Immature natural killer cell (primary cell): Measurements from ENCODE around the gene LINGO1. TPM values are rescaled to one million over a fixed set of nuclear protein-coding genes. Genes with fewer than 3 reads are reported as not detected.

Experiments used
- DNase-seq, 3 donors: peaks; one replicate each; pipeline ENCODE4 v3.0.0; 2022; ENCODE audit warnings: mixed read lengths in 1 of 3
- H3K27ac Mint-ChIP-seq, 6 donors: one replicate each; pipeline ENCODE4 v1.8.0; 2020; ENCODE audit warnings: mixed read lengths in 6 of 6, mild to moderate bottlenecking in 5 of 6, inconsistent platforms in 4 of 6, moderate library complexity in 3 of 6
- H3K27me3 Mint-ChIP-seq, 3 donors: one replicate each; pipeline ENCODE4 v1.8.0; 2020 to 2021; ENCODE audit warnings: low read depth in 3 of 3, mild to moderate bottlenecking in 3 of 3, mixed read lengths in 3 of 3, moderate library complexity in 3 of 3, inconsistent platforms in 1 of 3
- H3K36me3 Mint-ChIP-seq, 3 donors: one replicate each; pipeline ENCODE4 v1.8.0; 2020; ENCODE audit warnings: mixed read lengths in 3 of 3, inconsistent platforms in 2 of 3, mild to moderate bottlenecking in 2 of 3
- H3K4me1 Mint-ChIP-seq, 2 donors: one replicate each; pipeline ENCODE4 v1.8.0; 2020; ENCODE audit warnings: inconsistent platforms in 2 of 2, mild to moderate bottlenecking in 2 of 2, mixed read lengths in 2 of 2, moderate library complexity in 1 of 2
- H3K4me3 Mint-ChIP-seq, 5 donors: one replicate each; pipeline ENCODE4 v1.8.0; 2020; ENCODE audit warnings: mild to moderate bottlenecking in 5 of 5, mixed read lengths in 5 of 5, inconsistent platforms in 3 of 5, moderate library complexity in 3 of 5
- H3K9me3 Mint-ChIP-seq, 6 donors: one replicate each; pipeline ENCODE4 v1.8.0; 2020; ENCODE audit warnings: mild to moderate bottlenecking in 6 of 6, mixed read lengths in 6 of 6, inconsistent platforms in 4 of 6, moderate library complexity in 3 of 6
- polyA plus RNA-seq, 3 donors: library from polyadenylated mRNA; unstranded; fragments of 300-500 nt; fragmentation: Illumina TruSeq; gene quantifications; one replicate each; pipeline ENCODE4 v1.2.3, GENCODE V29; 2021

The LINGO1 gene
- polyA plus RNA-seq, 3 donors from 2014 or later = not detected

- Mint-ChIP-seq H3K4me1 (no peaks in the 10 kb centered on the region), H3K27me3 (peaks cover 0 to 5% (median 2%) of the 10 kb centered on the region in 3 donors), H3K27ac (no peak overlapping the region), H3K9me3 (no peaks in the 10 kb centered on the region), H3K4me3 (no peak overlapping the region), H3K36me3 (no peaks in the 10 kb centered on the region)
- no peak for DNase-seq
Measured at GRCh38 chr15:77597804-77598453, 34.8 kb downstream of the LINGO1 start.

- Mint-ChIP-seq H3K36me3 (no peaks in the 10 kb centered on the region), H3K4me1 (no peaks in the 10 kb centered on the region), H3K9me3 (no peaks in the 10 kb centered on the region), H3K27ac (no peak overlapping the region), H3K27me3 (peaks cover 0 to 6% (median 2%) of the 10 kb centered on the region in 3 donors), H3K4me3 (no peak overlapping the region)
- DNase-seq = no peak
Measured at GRCh38 chr15:77596821-77597803, 35.6 kb downstream of the LINGO1 start.

- no peaks in the 10 kb centered on the region for H3K4me1 Mint-ChIP-seq
- H3K4me3 Mint-ChIP-seq = no peak overlapping the region
- H3K27ac Mint-ChIP-seq = no peak overlapping the region
- H3K27me3 Mint-ChIP-seq = peaks cover 0 to 4% (median 4%) of the 10 kb centered on the region in 3 donors
- H3K9me3 Mint-ChIP-seq = no peaks in the 10 kb centered on the region
- H3K36me3 Mint-ChIP-seq = no peaks in the 10 kb centered on the region
- no peak for DNase-seq
Measured at GRCh38 chr15:77595231-77595630, 37.5 kb downstream of the LINGO1 start.

GRCh38 chr15:77592758-77593157 is 40.0 kb downstream of the LINGO1 start:
- Mint-ChIP-seq H3K36me3 (no peaks in the 10 kb centered on the region), H3K27me3 (peaks cover 2 to 4% (median 2%) of the 10 kb centered on the region in 3 donors), H3K27ac (no peak overlapping the region), H3K4me3 (no peak overlapping the region), H3K9me3 (no peaks in the 10 kb centered on the region), H3K4me1 (no peaks in the 10 kb centered on the region)
- no peak for DNase-seq

- no peaks in the 10 kb centered on the region for H3K36me3 Mint-ChIP-seq
- H3K27ac Mint-ChIP-seq = no peak overlapping the region
- H3K9me3 Mint-ChIP-seq = no peaks in the 10 kb centered on the region
- H3K4me3 Mint-ChIP-seq = no peak overlapping the region
- peaks cover 2 to 4% (median 2%) of the 10 kb centered on the region in 3 donors for H3K27me3 Mint-ChIP-seq
- H3K4me1 Mint-ChIP-seq = no peaks in the 10 kb centered on the region
- no peak for DNase-seq
Measured at GRCh38 chr15:77591968-77592613, 40.6 kb downstream of the LINGO1 start.

- H3K4me3 Mint-ChIP-seq = no peak overlapping the region
- no peaks in the 10 kb centered on the region for H3K36me3 Mint-ChIP-seq
- H3K27me3 Mint-ChIP-seq = peaks cover 2 to 4% (median 2%) of the 10 kb centered on the region in 3 donors
- H3K9me3 Mint-ChIP-seq = no peaks in the 10 kb centered on the region
- H3K4me1 Mint-ChIP-seq = no peaks in the 10 kb centered on the region
- H3K27ac Mint-ChIP-seq = no peak overlapping the region
- DNase-seq = no peak
Measured at GRCh38 chr15:77589839-77590238, 42.9 kb downstream of the LINGO1 start.

- peaks cover 2 to 4% (median 2%) of the 10 kb centered on the region in 3 donors for H3K27me3 Mint-ChIP-seq
- no peak overlapping the region for H3K27ac Mint-ChIP-seq
- H3K4me3 Mint-ChIP-seq = no peak overlapping the region
- no peak for DNase-seq
- H3K4me1 Mint-ChIP-seq = no peaks in the 10 kb centered on the region
- H3K9me3 Mint-ChIP-seq = no peaks in the 10 kb centered on the region
- H3K36me3 Mint-ChIP-seq = no peaks in the 10 kb centered on the region
Measured at GRCh38 chr15:77588126-77588525, 44.6 kb downstream of the LINGO1 start.

- DNase-seq = no peak
- H3K36me3 Mint-ChIP-seq = no peaks in the 10 kb centered on the region
- no peaks in the 10 kb centered on the region for H3K4me1 Mint-ChIP-seq
- H3K9me3 Mint-ChIP-seq = no peaks in the 10 kb centered on the region
- H3K27ac Mint-ChIP-seq = no peak overlapping the region
- H3K27me3 Mint-ChIP-seq = peaks cover 0 to 2% (median 0%) of the 10 kb centered on the region in 3 donors
- H3K4me3 Mint-ChIP-seq = no peak overlapping the region
Measured at GRCh38 chr15:77584691-77585090, 48.0 kb downstream of the LINGO1 start.

GRCh38 chr15:77584201-77584600 is 48.5 kb downstream of the LINGO1 start:
- Mint-ChIP-seq H3K27me3 (peaks cover 0 to 2% (median 0%) of the 10 kb centered on the region in 3 donors), H3K9me3 (no peaks in the 10 kb centered on the region), H3K27ac (no peak overlapping the region), H3K36me3 (no peaks in the 10 kb centered on the region), H3K4me3 (no peak overlapping the region), H3K4me1 (no peaks in the 10 kb centered on the region)
- no peak for DNase-seq

GRCh38 chr15:77582763-77583162 is 49.9 kb downstream of the LINGO1 start:
- Mint-ChIP-seq H3K4me3 (no peak overlapping the region), H3K27ac (no peak overlapping the region), H3K9me3 (no peaks in the 10 kb centered on the region), H3K27me3 (peaks cover 0 to 4% (median 0%) of the 10 kb centered on the region in 3 donors), H3K36me3 (no peaks in the 10 kb centered on the region), H3K4me1 (no peaks in the 10 kb centered on the region)
- DNase-seq = no peak

GRCh38 chr15:77581896-77582569 is 50.7 kb downstream of the LINGO1 start:
- no peaks in the 10 kb centered on the region for H3K9me3 Mint-ChIP-seq
- no peak overlapping the region for H3K4me3 Mint-ChIP-seq
- H3K27me3 Mint-ChIP-seq = peaks cover 0 to 4% (median 0%) of the 10 kb centered on the region in 3 donors
- no peaks in the 10 kb centered on the region for H3K4me1 Mint-ChIP-seq
- no peak for DNase-seq
- H3K27ac Mint-ChIP-seq = no peak overlapping the region
- H3K36me3 Mint-ChIP-seq = no peaks in the 10 kb centered on the region

GRCh38 chr15:77580996-77581682 is 51.6 kb downstream of the LINGO1 start:
- Mint-ChIP-seq H3K4me3 (no peak overlapping the region), H3K36me3 (no peaks in the 10 kb centered on the region), H3K4me1 (no peaks in the 10 kb centered on the region), H3K9me3 (no peaks in the 10 kb centered on the region), H3K27me3 (peaks cover 0 to 4% (median 0%) of the 10 kb centered on the region in 3 donors), H3K27ac (no peak overlapping the region)
- no peak for DNase-seq
